IMR-90 (cell line): ENCODE results near the gene RNF144B. TPM values are rescaled to one million over a fixed set of nuclear protein-coding genes. Genes with fewer than 3 reads are reported as not detected.

Experiments
- ATAC-seq: fragments of 200-7000 bp; cut with Tn5 transposase; 2 replicates; pipeline ENCODE4 v1.9.1; 2020; ENCODE audit warnings: low read depth, mild to moderate bottlenecking, moderate library complexity
- BruUV-seq: library from RNA; stranded (reverse); fragments of 400-500 nt; replicated peaks from 2 replicates; lab custom pipeline; 2021; lab: Mats Ljungman, UMichigan
- CTCF ChIA-PET: fragments of 300-600 bp; formaldehyde crosslinking; extraction: SDS; loops from one replicate; lab custom pipeline; 2021; ENCODE audit warnings: antibody characterized with exemption; lab: Yijun Ruan, JAX
- POLR2A ChIA-PET: fragments of 300-600 bp; sonication (Branson Sonifier 250); formaldehyde crosslinking; loops from one replicate; lab custom pipeline; 2022; ENCODE audit warnings: antibody characterized with exemption; ENCODE audit not compliant: unreplicated experiment; lab: Charles Lee
- DNase-seq: peaks from one replicate; pipeline ENCODE4 v3.0.0; 2013
- H2AFZ ChIP-seq: replicated peaks from 2 replicates; pipeline ENCODE3; 2013; ENCODE audit warnings: low read length, mild to moderate bottlenecking; ENCODE audit not compliant: poor library complexity
- H2AK5ac ChIP-seq: 2 replicates; pipeline ENCODE4 v1.6.1; 2013; ENCODE audit warnings: low read depth, low read length, inconsistent platforms
- H2AK9ac ChIP-seq: replicated peaks from 2 replicates; pipeline ENCODE3; 2013; ENCODE audit warnings: mild to moderate bottlenecking, low read depth, low read length, moderate library complexity; ENCODE audit not compliant: poor library complexity
- H2BK120ac ChIP-seq: 2 replicates; pipeline ENCODE4 v1.6.1; 2013; ENCODE audit warnings: low read depth, low read length, inconsistent platforms
- H2BK15ac ChIP-seq: 3 replicates; pipeline ENCODE4 v1.6.1; 2013; ENCODE audit warnings: low read depth, low read length, inconsistent platforms
- H2BK20ac ChIP-seq: 2 replicates; pipeline ENCODE4 v1.6.1; 2013; ENCODE audit warnings: low read depth, mild to moderate bottlenecking, inconsistent platforms, low read length, moderate library complexity
- H2BK5ac ChIP-seq: 2 replicates; pipeline ENCODE4 v1.6.1; 2013; ENCODE audit warnings: mild to moderate bottlenecking, low read depth, low read length, inconsistent platforms; ENCODE audit not compliant: poor library complexity, severe bottlenecking
- H3K14ac ChIP-seq: replicated peaks from 2 replicates; pipeline ENCODE4 v1.6.1; 2013; ENCODE audit warnings: low read depth, low read length, inconsistent platforms
- H3K18ac ChIP-seq: 2 replicates; pipeline ENCODE4 v1.6.1; 2013; ENCODE audit warnings: low read depth, low read length, control low read depth
- H3K23ac ChIP-seq: 2 replicates; pipeline ENCODE4 v1.6.1; 2013; ENCODE audit warnings: low read depth, low read length, inconsistent platforms
- H3K27ac ChIP-seq: 2 replicates; pipeline ENCODE4 v1.5.1; 2013; ENCODE audit warnings: mild to moderate bottlenecking, control low read depth, low read length; ENCODE audit not compliant: insufficient read depth
- H3K27me3 ChIP-seq: 2 replicates; pipeline ENCODE4 v1.6.1; 2013; ENCODE audit warnings: low read length; ENCODE audit not compliant: control insufficient read depth, insufficient read depth
- H3K36me3 ChIP-seq: 2 replicates; pipeline ENCODE4 v1.6.1; 2013; ENCODE audit warnings: low read length, mixed read lengths; ENCODE audit not compliant: control insufficient read depth, insufficient read depth
- H3K4ac ChIP-seq: 2 replicates; pipeline ENCODE4 v1.6.1; 2013; ENCODE audit warnings: low read depth, low read length, inconsistent platforms
- H3K4me1 ChIP-seq: 2 replicates; pipeline ENCODE4 v1.6.1; 2013; ENCODE audit warnings: low read length, mixed read lengths; ENCODE audit not compliant: control insufficient read depth, insufficient read depth
- H3K4me2 ChIP-seq: 2 replicates; pipeline ENCODE4 v1.6.1; 2013; ENCODE audit warnings: low read depth, mild to moderate bottlenecking, control low read depth, low read length, moderate library complexity
- H3K4me3 ChIP-seq: 2 replicates; pipeline ENCODE4 v1.5.1; 2013; ENCODE audit warnings: low read depth, mild to moderate bottlenecking, control low read depth, low read length, moderate library complexity; ENCODE audit not compliant: insufficient read depth
- H3K56ac ChIP-seq: 2 replicates; pipeline ENCODE4 v1.6.1; 2013; ENCODE audit warnings: low read length, inconsistent platforms; ENCODE audit not compliant: insufficient read depth; ENCODE audit errors: extremely low read depth
- H3K79me1 ChIP-seq, 2 experiments: 2 replicates each; pipeline ENCODE4 v1.6.1; 2013; ENCODE audit warnings: low read length in 2 of 2, inconsistent platforms in 1 of 2, low read depth in 1 of 2
- H3K9ac ChIP-seq: 2 replicates; pipeline ENCODE4 v1.6.1; 2013; ENCODE audit warnings: low read depth, low read length, control low read depth
- H3K9me1 ChIP-seq: 2 replicates; pipeline ENCODE4 v1.6.1; 2013; ENCODE audit warnings: low read length, inconsistent platforms; ENCODE audit not compliant: insufficient read depth
- H3K9me3 ChIP-seq: 2 replicates; pipeline ENCODE4 v1.6.1; 2013; ENCODE audit warnings: low read length; ENCODE audit not compliant: control insufficient read depth, insufficient read depth
- H4K20me1 ChIP-seq: 2 replicates; pipeline ENCODE4 v1.6.1; 2013; ENCODE audit warnings: low read length, inconsistent platforms; ENCODE audit not compliant: insufficient read depth
- H4K5ac ChIP-seq: 2 replicates; pipeline ENCODE4 v1.6.1; 2013; ENCODE audit warnings: mild to moderate bottlenecking, low read depth, low read length, control low read depth
- H4K8ac ChIP-seq, 2 experiments: 2 replicates each; pipeline ENCODE4 v1.6.1; 2013; ENCODE audit warnings: low read depth in 2 of 2, low read length in 2 of 2, control low read depth in 1 of 2, inconsistent platforms in 1 of 2
- H4K91ac ChIP-seq: 2 replicates; pipeline ENCODE4 v1.6.1; 2013; ENCODE audit warnings: low read depth, low read length, inconsistent platforms; ENCODE audit not compliant: insufficient read depth
- BHLHE40 ChIP-seq: fragments of 150-350 bp; IDR thresholded peaks from 2 replicates; pipeline ENCODE4 v1.6.1; 2016; ENCODE audit warnings: mild to moderate bottlenecking, low read depth, low read length
- CEBPB ChIP-seq: IDR thresholded peaks from 2 replicates; pipeline ENCODE4 v1.6.1; 2012; ENCODE audit warnings: low read depth, low read length, improper control_type of control experiment
- CHD1 ChIP-seq: IDR thresholded peaks from 2 replicates; pipeline ENCODE4 v1.6.1; 2012; ENCODE audit warnings: low read depth, low read length, improper control_type of control experiment
- CTCF ChIP-seq: conservative IDR thresholded peaks from 2 replicates; pipeline ENCODE4 v1.5.1; 2012; ENCODE audit warnings: mild to moderate bottlenecking, low read depth, low read length, improper control_type of control experiment
- ELK1 ChIP-seq: fragments of 150-350 bp; IDR thresholded peaks from 2 replicates; pipeline ENCODE4 v1.6.1; 2016; ENCODE audit warnings: low read depth, mild to moderate bottlenecking, low read length, moderate library complexity, borderline replicate concordance
- FOS ChIP-seq: fragments of 150-350 bp; IDR thresholded peaks from 2 replicates; pipeline ENCODE4 v1.6.1; 2016; ENCODE audit warnings: low read depth, low read length
- MAFK ChIP-seq: IDR thresholded peaks from 2 replicates; pipeline ENCODE4 v1.6.1; 2012; ENCODE audit warnings: low read depth, low read length, improper control_type of control experiment
- MAZ ChIP-seq: IDR thresholded peaks from 2 replicates; pipeline ENCODE4 v1.6.1; 2012; ENCODE audit warnings: low read depth, mild to moderate bottlenecking, low read length, improper control_type of control experiment, moderate library complexity, borderline replicate concordance
- MXI1 ChIP-seq: IDR thresholded peaks from 2 replicates; pipeline ENCODE4 v1.6.1; 2012; ENCODE audit warnings: low read depth, mild to moderate bottlenecking, low read length, moderate library complexity, borderline replicate concordance
- NFE2L2 ChIP-seq: fragments of 150-350 bp; IDR thresholded peaks from 2 replicates; pipeline ENCODE4 v1.6.1; 2016; ENCODE audit warnings: low read depth, mild to moderate bottlenecking, low read length
- POLR2A ChIP-seq: IDR thresholded peaks from 2 replicates; pipeline ENCODE4 v1.6.1; 2012; ENCODE audit warnings: mild to moderate bottlenecking, low read depth, low read length
- RAD21 ChIP-seq: IDR thresholded peaks from 2 replicates; pipeline ENCODE4 v1.6.1; 2012; ENCODE audit warnings: low read length, improper control_type of control experiment
- RCOR1 ChIP-seq: IDR thresholded peaks from 2 replicates; pipeline ENCODE4 v1.6.1; 2012; ENCODE audit warnings: mild to moderate bottlenecking, low read length, improper control_type of control experiment; ENCODE audit not compliant: insufficient replicate concordance
- RFX5 ChIP-seq: IDR thresholded peaks from 2 replicates; pipeline ENCODE4 v1.8.0; 2012; ENCODE audit warnings: low read depth, mild to moderate bottlenecking, low read length, moderate library complexity
- SMC3 ChIP-seq: fragments of 150-350 bp; IDR thresholded peaks from 2 replicates; pipeline ENCODE4 v1.6.1; 2016; ENCODE audit warnings: low read depth, mild to moderate bottlenecking, antibody characterized with exemption, low read length, moderate library complexity
- USF2 ChIP-seq: fragments of 150-350 bp; IDR thresholded peaks from 2 replicates; pipeline ENCODE4 v1.6.1; 2017; ENCODE audit warnings: mild to moderate bottlenecking, antibody characterized with exemption, low read length, low read depth
- WGBS, 2 experiments: methylation state at CpG; one replicate each; pipeline versions ENCODE4 v1.1.5 to v1.1.7; 2013; ENCODE audit warnings: missing lambda C conversion rate in 2 of 2; ENCODE audit not compliant: insufficient read length in 1 of 2; ENCODE audit errors: extremely low coverage in 2 of 2; 5-methylcytosine and 5-hydroxymethylcytosine counted together
- dilution Hi-C: fragments of 300-500 bp; cut with HindIII; formaldehyde crosslinking; loops from one replicate; pipeline ENCODE4 v1.14.3; 2018; ENCODE audit warnings: low sequenced_read_pairs; ENCODE audit not compliant: unreplicated experiment
- in situ Hi-C: fragments of 300-500 bp; cut with MboI; formaldehyde crosslinking; loops from 3 replicates; pipeline ENCODE4 v1.14.3; 2019; ENCODE audit warnings: low sequenced_read_pairs, inconsistent platforms, mixed read lengths
- intact Hi-C: fragments of 100-400 bp; cut with micrococcal nuclease; formaldehyde crosslinking; loops from 2 replicates; pipeline ENCODE4 v1.10.0; 2022
- polyA plus RNA-seq, 3 experiments: library from polyadenylated mRNA; depleted of rRNA; stranded (reverse); fragments of >200 nt; gene quantifications; 2 replicates each; pipeline ENCODE4 v1.2.3, GENCODE V29; 2012; ENCODE audit warnings: low replicate concordance in 1 of 3
- total RNA-seq: library from RNA; depleted of rRNA; stranded (reverse); fragments of >200 nt; gene quantifications from 2 replicates; pipeline ENCODE4 v1.2.3, GENCODE V29; 2012

RNF144B gene
- total and polyA plus RNA-seq, 2 of the 4 experiments (the other 2 are of a cell fraction), result 0.44 to 2.7 TPM

- DNase-seq (no peak), ATAC-seq (no peak)
- Histone ChIP-seq H3K4me3 (no peak overlapping the region), H2AK9ac (no peak overlapping the region), H2BK15ac (no peak overlapping the region), H3K9me3 (no peaks in the 10 kb centered on the region), H2BK5ac (no peak overlapping the region), H3K27me3 (no peaks in the 10 kb centered on the region; the same call in 1 of the 2 replicates), H2AFZ (no peak overlapping the region), H3K9ac (no peak overlapping the region), H3K4me2 (no peak overlapping the region), H3K14ac (no peak overlapping the region), H3K4ac (no peak overlapping the region), H4K20me1 (no peaks in the 10 kb centered on the region), H3K23ac (no peak overlapping the region), H2AK5ac (no peak overlapping the region), H3K9me1 (peaks cover 2% of the 10 kb centered on the region; the same call in 1 of the 2 replicates), H3K27ac (no peak overlapping the region), H2BK20ac (no peak overlapping the region), H3K36me3 (no peaks in the 10 kb centered on the region), H2BK120ac (no peak overlapping the region), H3K18ac (no peak overlapping the region), H4K5ac (no peak overlapping the region), H3K56ac (no peak overlapping the region), H4K91ac (no peak overlapping the region), H4K8ac (no peak overlapping the region), H3K4me1 (no peaks in the 10 kb centered on the region), H3K79me1 (no peaks in the 10 kb centered on the region)
- dilution Hi-C loops (no loop called here), intact Hi-C loops (no loop called here), in situ Hi-C loops (no loop called here)
- ChIA-PET POLR2A (no interaction called here), CTCF (no interaction called here)
- 50% methylated on average over 4 of the region's 15 CpGs; no CpG with 5 or more reads in 1 of the 2 experiments for WGBS, 2 experiments
- TF ChIP-seq MXI1 (no peak), MAZ (no peak), RAD21 (no peak), CTCF (no peak), FOS (no peak), RFX5 (no peak), RCOR1 (no peak), SMC3 (no peak), CEBPB (no peak), POLR2A (no peak), CHD1 (no peak), NFE2L2 (no peak), MAFK (no peak), BHLHE40 (no peak), ELK1 (no peak), USF2 (no peak)
- BruUV-seq, result no TSS peak
These were observed 84.2 kb downstream of the RNF144B start for GRCh38 chr6:18471232-18471964.
